Lower leg skin (tissue), 4 donors: ENCODE measurements around the gene TNIP3. TPM values are rescaled to one million over a fixed set of nuclear protein-coding genes. Genes with fewer than 3 reads are reported as not detected.

Experiments
- DNase-seq, 2 donors: peaks; one replicate each; pipeline ENCODE4 v3.0.0-alpha.2; 2019; ENCODE audit warnings: low spot score in 2 of 2
- H3K4me3 ChIP-seq: fragments of 200-600 bp; sonication (generic); 2 replicates; pipeline ENCODE4 v1.5.1; 2017; ENCODE audit warnings: mild to moderate bottlenecking, low read depth; ENCODE audit not compliant: poor library complexity, severe bottlenecking
- CTCF ChIP-seq, 3 donors: fragments of 450-650 bp; IDR thresholded peaks; one replicate each; pipeline ENCODE4 v1.5.1; 2016; ENCODE audit warnings: antibody characterized with exemption in 3 of 3, mild to moderate bottlenecking in 3 of 3, moderate library complexity in 2 of 3
- POLR2A ChIP-seq, 2 donors: fragments of 450-650 bp; IDR thresholded peaks; one replicate each; pipeline ENCODE4 v1.6.1; 2016 to 2017; ENCODE audit warnings: antibody characterized with exemption in 2 of 2, mild to moderate bottlenecking in 1 of 2, moderate library complexity in 1 of 2
- WGBS, 2 donors: methylation state at CpG; one replicate each; pipeline ENCODE4 v1.1.5; 2018; 5-methylcytosine and 5-hydroxymethylcytosine counted together
- intact Hi-C: fragments of 100-400 bp; cut with DNase I; formaldehyde crosslinking; loops from one replicate; pipeline ENCODE4 v1.15.0; 2023; ENCODE audit warnings: low total_unique reads
- total RNA-seq, 4 donors: library from RNA; depleted of rRNA; stranded (reverse); fragments of >200 nt; gene quantifications; one replicate each; pipeline ENCODE4 v1.1.0, GENCODE V29; 2016

TNIP3 gene
- total RNA-seq, 4 donors from 2014 or later, result not detected

- intact Hi-C loops, result no loop called here
- TF ChIP-seq CTCF (IDR thresholded peaks at IDR 0.05) (no peak), POLR2A (IDR thresholded peaks at IDR 0.05) (no peak)
These were observed 13.6 kb downstream of the TNIP3 start for GRCh38 chr4:121150486-121150885.

GRCh38 chr4:121150003-121150402, 14.1 kb downstream of the TNIP3 start:
- WGBS, 2 donors, result 92 to 94% methylated on average over 4 of the region's 4 CpGs
- no peak for DNase-seq
- no peak overlapping the region for H3K4me3 ChIP-seq
- no peak for TF ChIP-seq CTCF (IDR thresholded peaks at IDR 0.05)
- TF ChIP-seq POLR2A (IDR thresholded peaks at IDR 0.05), result no peak
- intact Hi-C loops, result no loop called here

More at GRCh38 chr4:121150486-121150885, 13.6 kb downstream of the TNIP3 start:
- DNase-seq, result no peak
- WGBS, 2 donors, result 94 to 96% methylated on average over 1 of the region's 1 CpG
- H3K4me3 ChIP-seq, result no peak overlapping the region

GRCh38 chr4:121148621-121149020, 15.5 kb downstream of the TNIP3 start:
- no peak for DNase-seq
- TF ChIP-seq CTCF (IDR thresholded peaks at IDR 0.05) (no peak), POLR2A (IDR thresholded peaks at IDR 0.05) (no peak)
- intact Hi-C loops, result no loop called here
- H3K4me3 ChIP-seq, result no peak overlapping the region

GRCh38 chr4:121148000-121148399, 16.1 kb downstream of the TNIP3 start:
- no peak overlapping the region for H3K4me3 ChIP-seq
- TF ChIP-seq CTCF (IDR thresholded peaks at IDR 0.05) (no peak), POLR2A (IDR thresholded peaks at IDR 0.05) (no peak)
- DNase-seq, result no peak
- WGBS, 2 donors, result 30 to 43% methylated on average over 4 of the region's 4 CpGs
- intact Hi-C loops, result no loop called here

- intact Hi-C loops, result no loop called here
- TF ChIP-seq CTCF (IDR thresholded peaks at IDR 0.05) (no peak), POLR2A (IDR thresholded peaks at IDR 0.05) (no peak)
- 55% methylated on average over 1 of the region's 1 CpG for WGBS, 2 donors
- no peak for DNase-seq
- H3K4me3 ChIP-seq, result no peak overlapping the region
These were observed 17.6 kb downstream of the TNIP3 start for GRCh38 chr4:121146530-121146929.

- intact Hi-C loops, result no loop called here
- H3K4me3 ChIP-seq, result no peak overlapping the region
- DNase-seq, result no peak
- no peak for TF ChIP-seq POLR2A (IDR thresholded peaks at IDR 0.05)
- TF ChIP-seq CTCF (IDR thresholded peaks at IDR 0.05), result no peak
- 88 to 100% methylated on average over 1 of the region's 1 CpG for WGBS, 2 donors
These were observed 18.7 kb downstream of the TNIP3 start for GRCh38 chr4:121145430-121145829.
